BJ (cell line): ENCODE results near the gene GYS2. TPM values are rescaled to one million over a fixed set of nuclear protein-coding genes. Genes with fewer than 3 reads are reported as not detected.

ENCODE experiments used
- CTCF ChIA-PET: fragments of 350-600 bp; formaldehyde crosslinking; extraction: SDS; loops from one replicate; lab custom pipeline; 2021; ENCODE audit warnings: antibody characterized with exemption, inconsistent platforms; lab: Yijun Ruan, JAX
- POLR2A ChIA-PET: fragments of 300-600 bp; sonication (Branson Sonifier 250); formaldehyde crosslinking; extraction: SDS; loops from one replicate; lab custom pipeline; 2021; ENCODE audit warnings: antibody characterized with exemption; lab: Charles Lee
- DNase-seq: peaks from one replicate; pipeline ENCODE4 v3.0.0-alpha.2; 2011; ENCODE audit warnings: low read depth
- H3K27me3 ChIP-seq: 2 replicates; pipeline ENCODE4 v1.6.0; 2011; ENCODE audit warnings: low read length; ENCODE audit not compliant: control insufficient read depth, insufficient read depth
- H3K36me3 ChIP-seq: 2 replicates; pipeline ENCODE4 v1.5.1; 2011; ENCODE audit warnings: low read length; ENCODE audit not compliant: control insufficient read depth, insufficient read depth
- H3K4me3 ChIP-seq: 2 replicates; pipeline ENCODE4 v1.5.1; 2011; ENCODE audit warnings: low read depth, mild to moderate bottlenecking, control low read depth, low read length
- polyA plus RNA-seq: library from polyadenylated mRNA; depleted of rRNA; stranded (reverse); fragments of >200 nt; gene quantifications from 2 replicates; pipeline ENCODE4 v1.2.3, GENCODE V29; 2011
- TF ChIP-seq, protein P1 (sequence below): IDR thresholded peaks from 2 replicates; pipeline ENCODE4 v1.5.1; 2011; ENCODE audit warnings: low read depth, mild to moderate bottlenecking, control low read depth, inconsistent platforms, low read length, moderate library complexity; ENCODE audit not compliant: insufficient read depth

GYS2 gene
- polyA plus RNA-seq, 1 experiment, result not detected

GRCh38 chr12:21539797-21540196, 64.8 kb downstream of the GYS2 start:
- POLR2A ChIA-PET, result no interaction called here
- CTCF ChIA-PET, result interaction anchor here (0.6 kb wide), 1 partner anchor 29 kb away, joined by 3 read pairs; no protein-coding TSS in a partner anchor
- TF ChIP-seq, protein P1, sequence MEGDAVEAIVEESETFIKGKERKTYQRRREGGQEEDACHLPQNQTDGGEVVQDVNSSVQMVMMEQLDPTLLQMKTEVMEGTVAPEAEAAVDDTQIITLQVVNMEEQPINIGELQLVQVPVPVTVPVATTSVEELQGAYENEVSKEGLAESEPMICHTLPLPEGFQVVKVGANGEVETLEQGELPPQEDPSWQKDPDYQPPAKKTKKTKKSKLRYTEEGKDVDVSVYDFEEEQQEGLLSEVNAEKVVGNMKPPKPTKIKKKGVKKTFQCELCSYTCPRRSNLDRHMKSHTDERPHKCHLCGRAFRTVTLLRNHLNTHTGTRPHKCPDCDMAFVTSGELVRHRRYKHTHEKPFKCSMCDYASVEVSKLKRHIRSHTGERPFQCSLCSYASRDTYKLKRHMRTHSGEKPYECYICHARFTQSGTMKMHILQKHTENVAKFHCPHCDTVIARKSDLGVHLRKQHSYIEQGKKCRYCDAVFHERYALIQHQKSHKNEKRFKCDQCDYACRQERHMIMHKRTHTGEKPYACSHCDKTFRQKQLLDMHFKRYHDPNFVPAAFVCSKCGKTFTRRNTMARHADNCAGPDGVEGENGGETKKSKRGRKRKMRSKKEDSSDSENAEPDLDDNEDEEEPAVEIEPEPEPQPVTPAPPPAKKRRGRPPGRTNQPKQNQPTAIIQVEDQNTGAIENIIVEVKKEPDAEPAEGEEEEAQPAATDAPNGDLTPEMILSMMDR, result no peak

DNA sequence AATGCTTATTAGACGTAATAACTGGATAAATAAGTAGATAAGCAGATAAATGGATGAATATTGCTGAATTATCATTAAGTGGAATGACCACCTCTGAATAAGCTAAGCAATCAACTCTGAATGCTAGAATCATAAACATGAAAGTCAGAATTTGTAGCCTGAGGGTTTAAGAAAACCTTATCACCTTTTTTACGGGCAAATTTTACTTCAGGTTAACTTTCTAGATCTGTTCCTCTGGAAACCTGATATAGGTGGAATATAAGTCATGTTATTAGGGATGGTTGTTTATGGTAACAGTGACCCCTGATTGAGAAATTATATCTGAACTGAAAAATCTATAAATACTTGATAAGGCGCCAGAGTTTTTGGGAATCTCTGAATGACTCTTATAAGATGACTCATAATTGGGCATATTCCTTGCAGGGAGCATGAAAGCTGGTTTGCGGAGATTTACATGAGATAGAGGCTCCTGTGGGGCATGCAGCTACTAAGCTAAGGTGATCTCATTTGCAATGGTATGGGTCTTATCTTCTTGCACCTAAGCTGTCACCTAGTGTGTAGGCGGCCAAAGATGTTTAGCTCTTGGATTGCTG, 66.5 kb downstream of the GYS2 start:
- POLR2A ChIA-PET, result no interaction called here
- no peak for DNase-seq
- Histone ChIP-seq H3K27me3 (peaks cover 2% of the 10 kb centered on the region; the same call in 1 of the 2 replicates), H3K4me3 (no peak overlapping the region), H3K36me3 (no peaks in the 10 kb centered on the region)
- CTCF ChIA-PET, result no interaction called here
- TF ChIP-seq, protein P1, result no peak

More at GRCh38 chr12:21539797-21540196, 64.8 kb downstream of the GYS2 start:
- no peak for DNase-seq
- Histone ChIP-seq H3K36me3 (no peaks in the 10 kb centered on the region), H3K4me3 (no peak overlapping the region), H3K27me3 (peaks cover 2% of the 10 kb centered on the region; the same call in 1 of the 2 replicates)

DNA sequence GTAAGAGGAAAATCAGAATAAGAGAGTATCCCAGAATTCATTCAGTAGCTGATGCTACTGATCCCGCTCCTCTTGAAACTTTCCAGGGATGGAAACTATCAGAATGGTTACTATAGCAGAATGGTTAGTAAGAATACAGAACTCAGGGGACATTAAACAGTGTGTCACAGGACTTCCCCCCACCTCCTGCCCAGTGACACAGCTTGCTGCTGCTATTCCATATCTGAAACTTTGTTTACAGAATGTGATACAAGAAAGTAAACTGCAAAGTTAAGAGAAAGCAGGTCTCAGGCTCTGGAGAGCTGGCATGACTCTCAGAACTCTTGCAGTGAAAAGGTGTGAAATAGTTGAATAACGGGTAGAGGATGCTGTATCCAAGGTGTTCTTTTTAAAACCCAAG, 75.2 kb downstream of the GYS2 start:
- CTCF ChIA-PET, result no interaction called here
- TF ChIP-seq, protein P1, result no peak
- no peak overlapping the region for H3K4me3 ChIP-seq
- DNase-seq, result no peak
- POLR2A ChIA-PET, result no interaction called here
- peaks cover 12% of the 10 kb centered on the region for H3K27me3 ChIP-seq
- no peaks in the 10 kb centered on the region for H3K36me3 ChIP-seq

DNA sequence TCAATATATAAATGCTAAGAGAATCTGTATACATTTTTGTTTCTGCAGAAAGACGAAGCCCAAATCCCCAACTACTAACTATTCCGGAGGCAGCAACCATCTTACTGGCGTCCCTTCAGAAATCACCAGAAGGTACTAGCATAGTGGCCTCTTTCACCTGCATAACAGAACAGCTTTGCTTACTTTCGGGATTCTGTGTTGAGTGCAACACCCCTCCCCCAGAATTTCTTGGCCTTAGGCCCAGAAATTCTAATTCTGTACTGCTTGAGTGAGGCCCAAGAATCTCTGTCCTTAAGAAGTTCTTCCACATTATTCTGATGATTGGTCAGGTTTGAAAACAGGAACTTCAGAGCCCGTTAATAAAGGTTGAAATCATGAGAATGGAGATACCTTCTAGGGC, 75.7 kb downstream of the GYS2 start:
- CTCF ChIA-PET, result no interaction called here
- H3K4me3 ChIP-seq, result no peak overlapping the region
- POLR2A ChIA-PET, result no interaction called here
- TF ChIP-seq, protein P1, result no peak
- no peaks in the 10 kb centered on the region for H3K36me3 ChIP-seq
- peaks cover 12% of the 10 kb centered on the region for H3K27me3 ChIP-seq
- no peak for DNase-seq

DNA sequence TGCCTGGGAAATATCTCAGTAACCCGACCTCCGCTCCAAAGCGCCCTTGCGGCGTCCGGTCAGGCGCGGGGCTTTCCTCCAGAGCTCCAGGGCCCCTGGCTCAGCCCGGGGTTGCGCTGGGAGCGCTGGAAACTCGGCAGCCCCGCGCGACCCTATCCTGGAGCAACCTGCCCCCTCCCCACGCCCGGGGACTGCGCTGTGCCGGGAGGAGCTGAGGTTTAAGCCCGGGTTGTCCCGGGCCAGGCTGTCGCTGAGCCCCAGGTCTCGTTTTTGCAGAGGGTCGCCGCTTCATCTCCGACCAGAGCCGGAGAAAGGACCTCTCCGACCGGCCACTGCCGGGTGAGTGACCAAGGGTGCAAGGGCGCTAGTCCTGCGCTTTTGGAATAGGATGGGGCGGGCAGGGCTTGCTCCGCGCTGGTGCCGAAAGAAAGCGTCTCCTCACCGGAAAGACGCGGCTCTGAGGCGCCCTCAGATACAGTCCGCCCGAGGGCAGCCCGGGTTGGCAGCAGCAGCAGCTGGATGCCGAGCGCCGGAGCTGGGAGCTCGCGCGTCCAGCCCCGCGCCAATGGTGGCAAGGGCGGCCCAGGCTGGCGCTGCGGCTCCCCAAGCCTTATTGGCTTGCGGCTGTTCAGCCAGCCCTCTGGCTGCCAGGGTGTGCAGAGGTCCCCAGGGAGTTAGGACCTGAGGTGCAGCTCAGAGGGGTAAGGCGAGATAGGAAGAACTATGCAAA, 77.0 kb downstream of the GYS2 start:
- ChIA-PET CTCF (no interaction called here), POLR2A (no interaction called here)
- H3K27me3 ChIP-seq, result peaks cover 12% of the 10 kb centered on the region
- no peaks in the 10 kb centered on the region for H3K36me3 ChIP-seq
- TF ChIP-seq, protein P1, result no peak
- DNase-seq, result no peak
- peak overlapping the region; percentile 48 for H3K4me3 ChIP-seq
